Vagina (tissue), 2 donors: ENCODE data around the gene ZBTB47.

Experiments used
- CTCF ChIP-seq, 3 experiments: fragments of 450-650 bp in 2 of 3; fragments of 200-600 bp in 1 of 3; sonication (generic) in 1 of 3; IDR thresholded peaks; one replicate each; pipeline ENCODE4 v1.5.1; 2017 to 2019; ENCODE audit warnings: antibody characterized with exemption in 3 of 3, mild to moderate bottlenecking in 2 of 3, moderate library complexity in 2 of 3
- POLR2A ChIP-seq, 2 donors: fragments of 450-650 bp; IDR thresholded peaks; one replicate each; pipeline ENCODE4 v1.6.1; 2017; ENCODE audit warnings: antibody characterized with exemption in 2 of 2, mild to moderate bottlenecking in 2 of 2, moderate library complexity in 2 of 2

GRCh38 chr3:42612928-42613327 lies 40.6 kb upstream of the ZBTB47 start:
- TF ChIP-seq CTCF (IDR thresholded peaks at IDR 0.05) (no peak), POLR2A (IDR thresholded peaks at IDR 0.05) (no peak)
